GM18861 (cell line): ENCODE measurements around the gene SNAP47.

Source experiments
- ATAC-seq: cut with Tn5 transposase; IDR thresholded peaks from one replicate; pipeline ENCODE4 v1.9.1; 2021; ENCODE audit not compliant: unreplicated experiment

SNAP47 gene

DNA sequence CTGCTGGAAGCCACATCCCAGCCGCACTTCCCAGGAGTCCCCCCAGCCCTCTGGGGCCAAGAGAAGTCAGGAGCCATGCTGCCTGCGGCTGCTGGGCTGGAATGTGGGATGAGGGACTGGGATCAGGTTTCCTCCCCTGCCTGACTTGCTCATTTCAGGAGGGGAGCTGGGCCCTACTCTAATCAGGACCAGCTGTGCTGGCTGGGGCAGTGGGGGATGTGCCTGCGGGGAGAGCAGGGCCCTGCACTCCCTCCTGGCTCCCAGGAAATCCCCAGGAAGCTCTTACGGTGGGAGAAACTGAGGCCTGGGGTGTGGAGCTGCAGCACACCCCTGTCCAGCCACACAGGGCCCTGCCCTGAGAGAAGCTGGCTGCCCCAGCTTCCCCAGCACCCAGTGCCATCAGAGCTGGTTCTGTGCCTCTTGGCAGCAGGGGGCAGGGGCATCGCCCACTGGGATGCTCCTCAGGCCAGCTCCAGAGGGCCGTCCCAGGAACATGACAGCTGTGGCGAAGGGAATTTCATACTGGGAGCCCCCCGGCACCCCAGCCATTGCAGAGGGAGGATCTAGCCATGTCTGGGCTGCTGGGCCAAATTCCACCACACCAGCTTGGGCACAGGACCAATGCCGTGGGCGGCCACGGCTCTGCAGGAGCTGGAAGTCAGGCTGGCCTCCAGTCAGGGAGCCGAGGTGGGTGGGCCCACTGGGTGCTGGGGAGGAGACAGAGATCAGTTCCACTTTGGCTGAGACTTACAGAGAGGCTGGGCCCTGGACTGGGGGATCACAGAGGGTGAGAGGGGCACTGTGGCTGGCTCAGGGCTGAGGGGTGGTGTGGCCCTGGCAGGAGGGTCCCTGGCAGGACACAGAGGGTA is 58.9 kb downstream of the SNAP47 start:
- ATAC-seq, result no peak

DNA sequence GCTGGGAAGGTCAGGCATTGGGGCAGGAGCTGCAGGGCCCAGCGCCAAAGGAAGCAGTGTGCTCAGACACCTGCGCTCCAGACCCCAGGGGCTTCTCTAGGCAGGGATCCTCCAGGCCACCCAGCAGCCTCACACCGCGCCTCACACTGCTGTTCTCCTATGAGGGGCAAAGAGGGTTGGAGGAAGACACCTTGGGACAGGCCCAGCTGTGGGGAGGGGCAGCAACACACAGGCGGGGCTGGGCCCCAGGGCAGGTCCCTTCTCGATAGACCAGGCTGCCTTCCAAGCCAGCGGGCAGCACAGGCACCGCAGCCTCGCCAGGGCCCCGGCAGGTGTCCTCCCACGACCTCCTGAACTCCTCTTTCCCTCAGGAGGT is 59.6 kb downstream of the SNAP47 start:
- ATAC-seq, result no peak

DNA sequence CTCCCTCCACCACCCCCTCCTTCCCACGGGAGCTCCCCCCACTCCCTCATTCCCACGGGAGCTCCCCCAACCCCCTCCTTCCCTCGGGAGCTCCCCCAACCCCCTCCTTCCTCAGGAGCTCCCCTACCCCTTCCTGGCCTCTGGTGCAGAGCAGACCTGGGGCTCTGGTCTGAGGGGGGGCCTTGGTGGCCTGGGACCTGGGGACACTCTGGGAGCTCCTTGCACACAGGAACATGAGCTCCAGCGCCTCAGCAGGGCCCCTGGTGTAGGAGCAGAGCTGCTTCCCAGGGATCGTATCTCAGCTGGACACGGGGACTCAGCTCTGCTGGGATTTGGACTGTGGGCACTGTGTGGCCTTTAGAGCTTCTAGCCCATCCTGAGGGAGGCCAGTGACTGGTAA is 60.5 kb downstream of the SNAP47 start:
- no peak for ATAC-seq

DNA sequence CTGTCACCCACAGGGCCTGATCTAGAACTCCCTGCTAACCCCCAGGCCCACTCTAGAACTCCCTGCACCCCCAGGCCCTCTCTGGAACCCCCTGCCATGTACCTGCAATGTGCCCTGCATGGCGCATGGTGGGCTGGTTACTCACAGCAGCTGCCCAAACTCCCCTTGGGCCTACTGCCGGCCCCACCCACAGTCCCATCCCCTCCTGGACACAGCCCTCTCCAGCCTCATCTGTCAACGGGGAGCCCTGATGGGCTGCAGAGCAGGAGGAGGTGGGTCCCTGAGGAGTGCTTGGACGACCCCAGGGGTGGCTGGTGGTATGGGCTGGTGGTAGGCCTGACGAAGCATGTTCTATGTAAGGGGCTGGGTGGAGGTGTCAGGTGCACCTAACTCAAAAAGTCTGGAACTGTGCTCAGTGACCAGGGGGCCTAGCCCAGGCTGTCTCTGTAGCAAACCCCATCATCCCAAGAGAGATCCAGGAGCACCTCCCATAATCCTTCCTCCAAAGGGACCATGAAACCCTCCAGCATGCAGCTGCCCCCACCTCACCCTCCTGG is 61.2 kb downstream of the SNAP47 start:
- ATAC-seq, result no peak

DNA sequence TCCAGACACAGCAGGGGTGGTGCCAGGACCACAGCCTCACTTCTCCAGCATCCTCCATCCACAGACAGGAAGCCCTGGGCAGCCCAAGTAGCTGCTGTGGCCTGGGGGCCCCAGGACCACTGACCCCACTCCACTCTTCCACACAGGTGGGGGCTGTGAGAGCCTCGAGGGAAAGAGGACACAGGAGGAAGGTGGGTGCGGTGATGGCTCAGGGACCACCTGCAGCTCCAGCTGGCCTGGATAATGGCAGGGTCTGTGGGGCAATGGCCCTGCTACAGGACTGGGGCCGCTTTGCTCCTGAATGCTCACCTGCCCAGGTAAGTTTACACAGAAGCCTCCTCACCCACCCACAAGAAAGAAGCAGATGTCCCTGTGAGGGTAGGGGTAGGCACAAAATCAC is 61.9 kb downstream of the SNAP47 start:
- no peak for ATAC-seq

DNA sequence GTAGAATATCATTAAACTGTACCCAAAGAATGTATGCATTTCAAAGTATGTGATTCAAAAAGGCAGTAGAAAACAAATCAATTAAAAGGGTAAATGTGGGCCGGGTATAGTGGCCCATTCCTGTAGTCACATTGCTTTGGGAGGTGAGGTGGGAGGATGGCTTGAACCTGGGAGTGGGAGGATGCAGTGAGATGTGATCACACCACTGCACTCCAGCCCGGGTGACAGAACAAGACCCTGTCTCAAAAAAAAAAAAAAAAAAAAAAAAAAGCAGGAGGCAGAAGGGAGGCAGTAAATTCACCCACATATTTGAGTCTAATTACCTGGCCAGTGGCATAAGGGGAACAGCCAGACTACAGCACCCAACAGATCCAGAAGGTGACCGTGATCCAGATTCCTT is 62.4 kb downstream of the SNAP47 start:
- ATAC-seq, result no peak

DNA sequence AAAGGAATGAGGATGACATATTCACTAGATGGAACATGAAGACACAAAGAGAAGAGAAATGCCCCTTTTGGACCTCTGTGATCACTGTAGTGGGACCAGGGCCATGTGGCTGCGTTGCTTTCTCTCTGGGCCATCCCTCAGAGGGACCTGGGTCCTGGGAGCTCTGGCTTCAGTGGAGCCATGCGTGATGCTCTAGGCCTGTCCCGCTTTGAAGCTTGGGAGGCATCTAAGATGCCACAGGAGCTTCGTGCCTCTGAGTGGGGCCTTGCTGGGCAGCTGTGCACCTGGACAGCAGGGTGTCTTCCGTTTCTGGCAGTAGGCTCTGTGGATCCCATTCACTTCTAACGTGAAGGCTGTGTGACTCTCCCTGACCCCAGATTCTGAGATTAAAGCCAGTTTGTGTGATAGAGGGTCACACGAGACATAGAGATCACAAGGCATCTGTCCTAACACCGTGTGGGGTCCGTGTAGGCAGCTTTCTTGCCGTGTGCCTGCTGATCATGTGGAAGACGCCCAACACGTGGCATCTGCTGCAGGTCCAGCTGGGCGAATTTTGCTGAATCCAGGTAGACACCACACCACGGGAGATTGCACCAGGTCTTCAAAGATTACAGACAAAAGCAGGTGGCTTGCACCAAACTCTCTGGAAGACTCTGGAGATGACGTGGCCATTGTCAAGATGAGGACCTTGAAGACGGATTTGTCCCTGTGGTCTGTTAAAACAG is 63.0 kb downstream of the SNAP47 start:
- ATAC-seq, result no peak

DNA sequence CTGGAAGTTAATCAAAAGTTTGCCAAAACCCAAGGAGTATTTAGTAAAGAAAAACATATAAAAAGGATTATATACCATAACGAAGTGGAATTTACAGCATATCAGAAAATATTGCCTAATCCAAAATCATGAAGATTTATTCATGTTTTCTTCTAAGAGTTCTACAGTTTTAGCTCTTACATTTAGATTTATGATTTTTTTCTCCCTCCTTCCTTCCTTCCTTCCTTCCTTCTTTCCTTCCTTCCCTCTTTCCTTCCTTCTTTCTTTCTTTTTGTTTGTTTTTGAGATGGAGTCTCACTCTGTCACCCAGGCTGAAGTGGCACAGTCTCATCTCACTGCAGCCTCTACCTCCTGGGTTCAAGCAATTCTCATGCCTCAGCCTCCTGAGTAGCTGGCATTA is 64.5 kb downstream of the SNAP47 start:
- ATAC-seq, result no peak

DNA sequence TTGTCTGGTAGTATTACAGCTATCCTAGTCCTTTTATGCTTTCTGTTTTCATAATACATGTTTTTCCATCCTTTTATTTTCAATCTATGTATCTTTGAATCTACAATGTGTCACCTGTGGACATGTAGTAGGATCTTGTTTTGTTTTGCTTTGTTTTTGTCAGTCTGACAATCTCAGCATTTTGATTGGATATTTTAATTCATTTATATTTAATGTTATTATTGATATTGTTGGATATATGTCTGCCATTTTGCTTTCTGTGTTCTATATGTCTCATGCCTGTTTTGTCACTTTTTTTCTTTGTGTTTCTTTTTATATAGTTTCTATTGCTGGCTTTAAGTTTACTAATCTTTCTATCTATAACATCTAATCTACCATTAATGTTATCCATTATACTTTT is 68.7 kb downstream of the SNAP47 start:
- no peak for ATAC-seq

DNA sequence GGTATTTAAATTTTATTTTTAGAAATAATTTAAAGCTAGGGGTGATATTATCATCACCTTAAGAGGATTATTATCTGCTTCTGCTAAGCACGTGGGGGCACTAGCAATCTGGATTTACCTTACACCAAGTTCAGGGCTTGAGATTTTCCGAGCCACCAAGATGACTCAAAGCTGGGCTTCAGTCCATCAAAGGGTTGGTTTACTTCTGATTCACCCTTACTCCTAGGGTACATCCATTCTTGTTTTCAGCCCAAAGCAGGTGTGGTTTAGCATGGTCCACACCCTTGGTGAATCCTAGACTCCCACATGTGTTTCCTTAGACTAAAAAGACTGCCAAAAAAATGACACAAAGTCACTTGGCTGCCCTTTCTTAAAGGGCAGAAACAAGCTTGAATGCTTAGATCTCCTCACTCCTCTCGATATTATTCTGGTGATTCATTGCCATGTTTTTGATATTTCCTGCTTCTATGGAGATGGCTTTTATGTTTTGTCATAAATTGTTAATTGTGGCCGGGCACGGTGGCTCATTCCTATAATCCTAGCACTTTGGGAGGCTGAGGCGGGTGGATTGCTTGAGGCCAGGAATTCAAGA is 70.5 kb downstream of the SNAP47 start:
- no peak for ATAC-seq

DNA sequence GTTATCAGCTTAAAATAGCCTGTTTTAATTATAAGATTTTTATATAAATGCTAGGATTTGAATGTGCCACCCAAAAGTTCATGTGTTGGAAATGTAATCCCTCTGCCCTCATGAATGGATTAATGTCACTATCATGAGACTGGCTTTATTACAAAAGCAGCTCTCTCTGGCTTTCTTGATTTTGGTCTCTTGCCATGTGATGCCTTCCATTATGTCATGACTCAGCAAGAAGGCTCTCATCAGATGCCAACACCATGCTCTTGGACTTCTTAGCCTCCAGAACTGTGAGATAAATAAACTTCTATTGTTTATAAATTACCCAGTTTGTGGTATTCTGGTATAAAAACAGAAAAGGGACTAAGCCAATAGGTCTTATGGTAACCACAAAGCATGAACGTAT is 73.3 kb downstream of the SNAP47 start:
- ATAC-seq, result no peak

DNA sequence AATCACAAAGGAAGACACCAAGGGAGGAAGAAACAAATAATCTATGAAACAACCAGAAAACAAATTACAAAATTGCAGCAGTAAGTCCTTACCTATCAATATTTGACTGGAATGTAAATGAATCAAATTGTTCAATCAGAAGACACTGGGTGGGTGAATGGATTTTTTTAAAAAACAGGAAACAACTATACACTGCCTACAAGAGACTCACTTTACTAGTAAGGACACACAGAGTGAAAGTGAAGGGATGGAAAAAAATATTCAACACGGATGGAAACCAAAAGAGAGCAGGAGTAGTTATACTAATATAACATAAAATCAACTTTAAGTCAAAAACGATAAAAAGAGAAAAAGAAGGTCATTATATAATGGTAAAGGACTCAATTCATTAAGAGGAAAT is 73.8 kb downstream of the SNAP47 start:
- no peak for ATAC-seq

DNA sequence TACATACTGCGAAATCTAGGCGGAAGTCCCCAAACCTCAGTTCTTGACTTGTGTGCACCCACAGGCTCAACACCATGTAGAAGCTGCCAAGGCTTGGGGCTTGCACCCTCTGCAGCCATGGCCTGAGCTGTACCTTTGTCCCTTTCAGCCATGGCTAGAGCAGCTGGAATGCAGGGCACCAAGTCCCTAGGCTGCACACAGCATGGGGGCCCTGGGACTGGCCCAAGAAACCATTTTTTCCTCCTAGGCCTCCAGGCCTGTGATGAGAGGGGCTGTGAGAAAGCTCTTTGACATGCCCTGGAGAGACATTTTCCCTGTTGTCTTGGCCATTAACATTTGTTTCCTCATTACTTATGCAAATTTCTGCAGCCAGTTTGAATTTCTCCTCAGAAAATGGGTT is 78.7 kb downstream of the SNAP47 start:
- ATAC-seq, result no peak

DNA sequence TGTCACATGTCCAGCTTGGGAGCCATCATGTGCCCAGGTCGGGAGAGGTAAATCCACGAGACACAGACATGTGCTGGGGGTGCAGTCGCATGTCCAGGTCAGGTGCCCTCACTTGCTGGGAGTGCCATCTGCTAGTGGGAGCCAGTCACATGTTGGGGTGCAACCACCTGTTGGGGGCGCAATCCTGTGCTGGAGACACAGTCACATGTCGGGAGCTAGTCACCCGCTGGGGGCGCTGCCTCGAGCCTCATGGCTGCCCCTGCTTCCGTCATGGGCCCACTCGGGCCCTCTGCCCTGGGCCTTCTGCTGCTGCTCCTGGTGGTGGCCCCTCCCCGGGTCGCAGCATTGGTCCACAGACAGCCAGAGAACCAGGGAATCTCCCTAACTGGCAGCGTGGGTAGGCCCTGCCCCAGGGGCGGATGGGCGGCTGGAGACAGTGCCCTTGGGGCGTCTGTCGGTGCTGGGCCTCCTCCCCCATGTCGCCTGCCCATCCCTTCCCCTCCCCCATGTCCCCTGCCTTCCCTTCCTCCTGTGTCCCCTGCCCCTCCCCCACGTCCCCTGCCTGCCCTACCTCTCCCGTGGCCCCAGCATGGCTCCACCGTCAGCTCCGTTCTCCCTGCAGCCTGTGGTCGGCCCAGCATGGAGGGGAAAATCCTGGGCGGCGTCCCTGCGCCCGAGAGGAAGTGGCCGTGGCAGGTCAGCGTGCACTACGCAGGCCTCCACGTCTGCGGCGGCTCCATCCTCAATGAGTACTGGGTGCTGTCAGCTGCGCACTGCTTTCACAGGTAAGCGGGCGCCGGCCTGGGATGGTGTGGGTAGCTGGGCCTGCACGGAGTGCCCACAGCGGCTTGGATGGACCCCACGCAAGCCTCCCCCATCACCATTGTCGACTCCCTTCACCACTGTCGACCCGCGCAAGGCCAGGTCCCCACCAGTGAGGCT is 80.5 kb downstream of the SNAP47 start, which contains the start of gene PRSS38:
Gene PRSS38, plus strand, starts transcription at position 208 of the 942 bp plus-strand sequence. Its CDS starts 42 bp downstream, at position 250.
- no peak for ATAC-seq

DNA sequence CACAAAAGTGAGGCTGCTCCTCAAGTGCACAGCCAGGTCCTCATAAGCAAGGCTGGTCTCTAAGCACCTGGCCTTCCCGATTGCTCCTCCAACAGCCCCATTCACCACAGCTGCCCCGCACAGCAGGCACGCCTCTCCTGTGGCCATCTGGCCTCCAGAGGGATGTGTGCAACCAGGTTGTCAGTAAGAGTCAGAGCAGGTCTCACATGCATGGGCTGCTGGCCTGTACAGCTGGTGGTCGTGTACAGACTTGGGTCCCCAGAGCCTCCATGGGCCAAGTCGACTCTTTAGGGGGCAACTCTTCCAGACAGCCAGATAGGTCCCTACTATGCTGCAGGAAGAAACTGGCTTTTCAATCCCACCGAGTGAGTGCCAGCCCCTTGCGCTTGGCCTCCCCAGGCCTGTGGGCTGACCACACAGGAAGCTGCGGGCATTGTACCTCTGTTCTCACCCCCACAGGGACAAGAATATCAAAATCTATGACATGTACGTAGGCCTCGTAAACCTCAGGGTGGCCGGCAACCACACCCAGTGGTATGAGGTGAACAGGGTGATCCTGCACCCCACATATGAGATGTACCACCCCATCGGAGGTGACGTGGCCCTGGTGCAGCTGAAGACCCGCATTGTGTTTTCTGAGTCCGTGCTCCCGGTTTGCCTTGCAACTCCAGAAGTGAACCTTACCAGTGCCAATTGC is 81.7 kb downstream of the SNAP47 start:
- no peak for ATAC-seq

DNA sequence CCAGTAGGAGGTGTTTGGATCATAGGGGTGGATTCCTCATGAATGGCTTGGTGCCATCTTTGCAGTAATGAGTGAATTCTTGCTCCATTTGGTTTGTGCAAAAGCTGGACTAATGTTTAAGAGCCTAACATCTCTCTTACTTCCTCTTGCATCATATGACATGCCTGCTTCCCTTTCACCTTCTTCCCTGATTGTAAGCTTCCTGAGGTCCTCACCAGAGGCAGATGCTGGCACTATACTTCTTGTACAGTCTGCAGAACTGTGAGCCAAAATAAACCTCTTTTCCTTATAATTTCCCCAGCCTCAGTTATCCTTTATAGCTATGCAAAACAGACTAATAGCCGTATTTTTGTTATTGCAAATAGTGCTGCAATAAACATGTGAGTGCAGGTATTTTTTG is 88.3 kb downstream of the SNAP47 start:
- ATAC-seq, result no peak

DNA sequence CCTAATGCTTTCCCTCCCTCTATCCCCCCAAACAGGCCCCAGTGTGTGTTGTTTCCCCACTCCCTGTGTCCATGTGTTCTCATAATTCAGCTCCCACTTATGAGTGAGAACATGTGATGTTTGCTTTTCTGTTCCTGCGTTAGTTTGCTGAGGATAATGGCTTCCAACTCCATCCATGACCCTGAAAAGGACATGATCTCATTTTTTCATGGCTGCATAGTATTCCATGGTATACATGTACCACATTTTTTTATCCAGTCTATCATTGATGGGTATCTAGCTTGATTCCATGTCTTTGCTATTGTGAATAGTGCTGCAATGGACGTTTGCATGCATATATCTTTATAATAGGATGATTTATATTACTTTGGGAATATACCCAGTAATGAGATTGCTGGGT is 89.0 kb downstream of the SNAP47 start:
- no peak for ATAC-seq

DNA sequence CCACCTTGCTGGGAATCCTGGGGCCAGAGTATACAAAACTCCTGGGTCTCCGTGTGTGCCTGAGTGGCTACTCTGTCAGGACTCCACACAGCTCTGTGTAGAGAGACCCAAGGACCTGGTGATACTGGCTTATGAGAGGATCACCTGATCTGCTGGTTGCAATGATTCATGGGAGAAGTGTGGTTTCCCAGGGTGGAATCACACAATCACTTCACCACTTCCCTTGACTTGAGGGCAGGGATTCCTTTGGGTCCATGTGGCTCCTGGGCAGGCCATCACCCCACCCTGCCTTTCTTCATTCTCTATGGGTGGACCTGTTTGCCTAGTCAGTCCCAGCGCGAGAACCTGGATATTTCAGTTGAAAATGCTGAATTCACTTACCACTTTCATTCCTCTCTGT is 93.6 kb downstream of the SNAP47 start:
- no peak for ATAC-seq
